ENCODE data around the gene IQGAP3.

DNA sequence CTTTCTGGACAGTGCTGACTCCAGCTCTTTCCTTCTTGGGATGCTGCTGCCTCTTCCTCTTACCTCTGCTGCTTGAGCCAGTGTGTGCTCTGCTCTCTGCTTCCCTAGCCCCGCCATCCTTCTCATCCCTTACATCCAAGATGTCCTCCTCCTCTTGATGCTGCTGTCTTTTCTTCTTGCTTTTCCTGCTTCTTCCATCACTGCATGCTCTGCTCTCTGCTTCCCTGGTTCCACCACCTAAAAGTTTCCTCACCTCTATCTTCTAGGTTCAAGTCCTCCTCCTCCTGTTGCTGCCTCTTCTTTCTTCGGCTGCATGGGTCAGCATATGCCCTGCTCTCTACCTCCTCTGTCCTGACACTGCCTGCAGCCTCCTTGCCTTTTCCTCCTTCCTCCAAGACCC is 22.7 kb upstream of the IQGAP3 start:
- TF ChIP-seq, protein P1, sequence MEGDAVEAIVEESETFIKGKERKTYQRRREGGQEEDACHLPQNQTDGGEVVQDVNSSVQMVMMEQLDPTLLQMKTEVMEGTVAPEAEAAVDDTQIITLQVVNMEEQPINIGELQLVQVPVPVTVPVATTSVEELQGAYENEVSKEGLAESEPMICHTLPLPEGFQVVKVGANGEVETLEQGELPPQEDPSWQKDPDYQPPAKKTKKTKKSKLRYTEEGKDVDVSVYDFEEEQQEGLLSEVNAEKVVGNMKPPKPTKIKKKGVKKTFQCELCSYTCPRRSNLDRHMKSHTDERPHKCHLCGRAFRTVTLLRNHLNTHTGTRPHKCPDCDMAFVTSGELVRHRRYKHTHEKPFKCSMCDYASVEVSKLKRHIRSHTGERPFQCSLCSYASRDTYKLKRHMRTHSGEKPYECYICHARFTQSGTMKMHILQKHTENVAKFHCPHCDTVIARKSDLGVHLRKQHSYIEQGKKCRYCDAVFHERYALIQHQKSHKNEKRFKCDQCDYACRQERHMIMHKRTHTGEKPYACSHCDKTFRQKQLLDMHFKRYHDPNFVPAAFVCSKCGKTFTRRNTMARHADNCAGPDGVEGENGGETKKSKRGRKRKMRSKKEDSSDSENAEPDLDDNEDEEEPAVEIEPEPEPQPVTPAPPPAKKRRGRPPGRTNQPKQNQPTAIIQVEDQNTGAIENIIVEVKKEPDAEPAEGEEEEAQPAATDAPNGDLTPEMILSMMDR (conservative IDR thresholded peaks at IDR 0.05 in 1 of 2, IDR thresholded peaks at IDR 0.05 in 1 of 2; ENCODE audit: low read depth in 1 of 2, low read length in 2 of 2) = no peak
- no peak for TF ChIP-seq EZH2 (IDR thresholded peaks at IDR 0.05; ENCODE audit: low read length, missing control alignments)
